Measurements from ENCODE around the gene NUFIP1. TPM values are rescaled to one million over a fixed set of nuclear protein-coding genes. Genes with fewer than 3 reads are reported as not detected.

Gene NUFIP1
- total RNA-seq, 1 experiment from 2014 or later, result 17.1 TPM

GRCh38 chr13:44974056-44974793 is 15.0 kb downstream of the NUFIP1 start:
- Histone ChIP-seq H3K9ac (ENCODE audit: extremely low read depth, insufficient read length, low read length) (no peak overlapping the region), H3K9me3 (ENCODE audit: control insufficient read depth, low read depth, low read length) (no peaks in the 10 kb centered on the region), H4K8ac (replicated peaks; ENCODE audit: insufficient read length, low read depth, low read length) (no peak overlapping the region), H3K23ac (ENCODE audit: insufficient read length, low read depth, low read length) (no peak overlapping the region), H3K79me1 (ENCODE audit: insufficient read depth, low read depth, low read length, poor library complexity, severe bottlenecking) (no peaks in the 10 kb centered on the region), H2BK20ac (ENCODE audit: low read depth, low read length, poor library complexity, severe bottlenecking) (no peak overlapping the region), H2AFZ (ENCODE audit: low read length) (no peak overlapping the region), H2BK15ac (ENCODE audit: low read depth, low read length) (no peak overlapping the region), H2BK120ac (ENCODE audit: low read depth, low read length, poor library complexity, severe bottlenecking) (no peak overlapping the region), H3K23me2 (ENCODE audit: insufficient read length, low read depth, low read length, poor library complexity, severe bottlenecking) (no peaks in the 10 kb centered on the region), H3K18ac (ENCODE audit: insufficient read length, low read depth, low read length) (no peak overlapping the region), H4K5ac (ENCODE audit: insufficient read length, low read depth, low read length) (no peak overlapping the region), H3K27ac (ENCODE audit: insufficient read length, low read depth, low read length) (no peak overlapping the region), H3K4me1 (ENCODE audit: insufficient read depth, low read length) (no peaks in the 10 kb centered on the region), H3K79me2 (ENCODE audit: insufficient read depth, low read length) (no peaks in the 10 kb centered on the region), H3T11ph (ENCODE audit: low read length) (no peak overlapping the region), H3K27me3 (ENCODE audit: insufficient read depth, low read length) (no peaks in the 10 kb centered on the region), H2AK5ac (ENCODE audit: insufficient read length, low read length) (no peak overlapping the region), H3K14ac (ENCODE audit: insufficient read depth, low read length) (no peak overlapping the region), H4K20me1 (ENCODE audit: control insufficient read depth, insufficient read depth, insufficient read length) (no peaks in the 10 kb centered on the region), H3K56ac (ENCODE audit: insufficient read length, low read depth, low read length) (no peak overlapping the region), H2BK5ac (ENCODE audit: insufficient read length, low read length) (no peak overlapping the region), H3K4ac (ENCODE audit: low read depth, low read length) (no peak overlapping the region), H2BK12ac (ENCODE audit: insufficient read length, low read depth, low read length) (no peak overlapping the region), H4K91ac (ENCODE audit: insufficient read length, low read depth, low read length) (no peak overlapping the region), H3K4me2 (ENCODE audit: insufficient read depth, insufficient read length, low read length) (no peak overlapping the region)
- no CpG with 5 or more reads among the region's 9 CpGs for WGBS (ENCODE audit: extremely low coverage, insufficient read length, low lambda C conversion rate)
- Mint-ChIP-seq H3K27ac (no peak overlapping the region), H3K36me3 (ENCODE audit: insufficient read depth in 1 of 3, low read depth in 3 of 3) (peaks cover 3 to 30% (median 24%) of the 10 kb centered on the region in 3 experiments; a peak in 5 of 7 replicates), H3K4me1 (peaks cover 9 to 11% of the 10 kb centered on the region in 2 experiments), H3K9me3 (no peaks in the 10 kb centered on the region), H3K4me3 (no peak overlapping the region), H3K27me3 (ENCODE audit: low read depth) (no peaks in the 10 kb centered on the region)
- no peak for DNase-seq
- TF ChIP-seq, protein P1, sequence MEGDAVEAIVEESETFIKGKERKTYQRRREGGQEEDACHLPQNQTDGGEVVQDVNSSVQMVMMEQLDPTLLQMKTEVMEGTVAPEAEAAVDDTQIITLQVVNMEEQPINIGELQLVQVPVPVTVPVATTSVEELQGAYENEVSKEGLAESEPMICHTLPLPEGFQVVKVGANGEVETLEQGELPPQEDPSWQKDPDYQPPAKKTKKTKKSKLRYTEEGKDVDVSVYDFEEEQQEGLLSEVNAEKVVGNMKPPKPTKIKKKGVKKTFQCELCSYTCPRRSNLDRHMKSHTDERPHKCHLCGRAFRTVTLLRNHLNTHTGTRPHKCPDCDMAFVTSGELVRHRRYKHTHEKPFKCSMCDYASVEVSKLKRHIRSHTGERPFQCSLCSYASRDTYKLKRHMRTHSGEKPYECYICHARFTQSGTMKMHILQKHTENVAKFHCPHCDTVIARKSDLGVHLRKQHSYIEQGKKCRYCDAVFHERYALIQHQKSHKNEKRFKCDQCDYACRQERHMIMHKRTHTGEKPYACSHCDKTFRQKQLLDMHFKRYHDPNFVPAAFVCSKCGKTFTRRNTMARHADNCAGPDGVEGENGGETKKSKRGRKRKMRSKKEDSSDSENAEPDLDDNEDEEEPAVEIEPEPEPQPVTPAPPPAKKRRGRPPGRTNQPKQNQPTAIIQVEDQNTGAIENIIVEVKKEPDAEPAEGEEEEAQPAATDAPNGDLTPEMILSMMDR (conservative IDR thresholded peaks at IDR 0.05), result no peak
